Progenitor cell of endocrine pancreas (in vitro differentiated cells): Measurements from ENCODE around the gene ARHGDIG. TPM values are rescaled to one million over a fixed set of nuclear protein-coding genes. Genes with fewer than 3 reads are reported as not detected.

Experiments used
- DNase-seq: peaks from one replicate; pipeline ENCODE4 v3.0.0; 2021; ENCODE audit warnings: low spot score; ENCODE audit not compliant: unreplicated experiment
- H3K27ac Mint-ChIP-seq: 2 replicates; pipeline ENCODE4 v1.8.0; 2021; ENCODE audit warnings: mild to moderate bottlenecking, moderate library complexity, mixed read lengths
- H3K27me3 Mint-ChIP-seq: 2 replicates; pipeline ENCODE4 v1.8.0; 2021; ENCODE audit warnings: mixed read lengths
- H3K36me3 Mint-ChIP-seq: 2 replicates; pipeline ENCODE4 v1.8.0; 2022; ENCODE audit warnings: mixed read lengths; ENCODE audit not compliant: insufficient read depth
- H3K4me1 Mint-ChIP-seq: 2 replicates; pipeline ENCODE4 v1.8.0; 2021; ENCODE audit warnings: low read depth, mixed read lengths
- H3K4me3 Mint-ChIP-seq: 2 replicates; pipeline ENCODE4 v1.8.0; 2021; ENCODE audit warnings: low read depth, mild to moderate bottlenecking, moderate library complexity, mixed read lengths
- H3K9me3 Mint-ChIP-seq: 2 replicates; pipeline ENCODE4 v1.8.0; 2021; ENCODE audit warnings: low read depth, mixed read lengths
- total RNA-seq: library from RNA; stranded (reverse); gene quantifications from 2 replicates; pipeline ENCODE4 v1.2.1, GENCODE V29; 2021
- TF ChIP-seq, protein P1 (sequence below): fragments of 200-600 bp; sonication (generic); IDR thresholded peaks from one replicate; pipeline ENCODE4 v1.5.0; 2021; ENCODE audit warnings: antibody characterized with exemption, mild to moderate bottlenecking; ENCODE audit not compliant: unreplicated experiment

The ARHGDIG gene
- total RNA-seq, 1 donor from 2014 or later, result 6.5 TPM

DNA sequence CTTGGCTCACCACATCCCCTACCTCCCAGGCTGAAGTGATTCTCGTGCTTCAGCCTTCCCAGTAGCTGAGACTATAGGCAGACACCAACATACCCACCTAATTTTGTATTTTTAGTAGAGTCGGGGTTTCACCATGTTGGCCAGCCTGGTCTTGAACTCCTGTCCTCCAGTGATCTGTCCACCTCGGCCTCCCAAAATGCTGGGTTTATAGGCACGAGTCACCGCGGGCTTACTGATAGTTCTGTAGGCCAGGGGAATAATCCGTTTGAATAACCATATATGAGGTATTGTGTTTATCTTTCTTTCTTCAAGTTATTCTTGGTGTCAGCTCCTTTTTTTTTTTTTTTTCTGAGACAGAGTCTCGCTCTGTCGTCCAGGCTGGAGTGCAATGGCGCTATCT lies 38.1 kb upstream of the ARHGDIG start:
- Mint-ChIP-seq H3K36me3 (peaks cover 2% of the 10 kb centered on the region), H3K9me3 (no peaks in the 10 kb centered on the region), H3K27ac (no peak overlapping the region), H3K4me3 (no peak overlapping the region), H3K27me3 (no peaks in the 10 kb centered on the region), H3K4me1 (peaks cover 3% of the 10 kb centered on the region)
- TF ChIP-seq, protein P1, sequence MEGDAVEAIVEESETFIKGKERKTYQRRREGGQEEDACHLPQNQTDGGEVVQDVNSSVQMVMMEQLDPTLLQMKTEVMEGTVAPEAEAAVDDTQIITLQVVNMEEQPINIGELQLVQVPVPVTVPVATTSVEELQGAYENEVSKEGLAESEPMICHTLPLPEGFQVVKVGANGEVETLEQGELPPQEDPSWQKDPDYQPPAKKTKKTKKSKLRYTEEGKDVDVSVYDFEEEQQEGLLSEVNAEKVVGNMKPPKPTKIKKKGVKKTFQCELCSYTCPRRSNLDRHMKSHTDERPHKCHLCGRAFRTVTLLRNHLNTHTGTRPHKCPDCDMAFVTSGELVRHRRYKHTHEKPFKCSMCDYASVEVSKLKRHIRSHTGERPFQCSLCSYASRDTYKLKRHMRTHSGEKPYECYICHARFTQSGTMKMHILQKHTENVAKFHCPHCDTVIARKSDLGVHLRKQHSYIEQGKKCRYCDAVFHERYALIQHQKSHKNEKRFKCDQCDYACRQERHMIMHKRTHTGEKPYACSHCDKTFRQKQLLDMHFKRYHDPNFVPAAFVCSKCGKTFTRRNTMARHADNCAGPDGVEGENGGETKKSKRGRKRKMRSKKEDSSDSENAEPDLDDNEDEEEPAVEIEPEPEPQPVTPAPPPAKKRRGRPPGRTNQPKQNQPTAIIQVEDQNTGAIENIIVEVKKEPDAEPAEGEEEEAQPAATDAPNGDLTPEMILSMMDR, result no peak
- no peak for DNase-seq

DNA sequence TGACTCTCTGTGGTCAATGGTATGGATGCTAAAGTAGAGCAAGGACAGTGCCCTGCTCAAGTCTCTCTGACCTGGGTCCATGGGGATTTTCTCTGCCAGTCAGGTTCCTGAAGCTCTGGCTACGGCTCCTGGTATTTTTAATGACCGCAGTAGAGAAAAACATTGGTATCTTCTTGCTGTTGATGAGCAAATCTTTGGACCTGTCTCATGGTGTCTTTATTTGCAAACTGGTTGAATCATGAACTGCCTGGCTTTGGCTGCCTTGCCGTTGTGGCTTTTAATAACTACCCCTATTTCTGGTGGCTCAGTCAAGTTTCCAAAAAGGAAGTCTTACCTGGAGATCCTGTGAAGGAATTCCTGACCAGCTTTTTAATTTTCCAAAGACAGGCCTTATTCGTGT lies 37.0 kb upstream of the ARHGDIG start:
- Mint-ChIP-seq H3K36me3 (peaks cover 3% of the 10 kb centered on the region), H3K4me3 (no peak overlapping the region), H3K27ac (no peak overlapping the region), H3K4me1 (peaks cover 2% of the 10 kb centered on the region), H3K27me3 (no peaks in the 10 kb centered on the region), H3K9me3 (no peaks in the 10 kb centered on the region)
- DNase-seq, result no peak
- TF ChIP-seq, protein P1, result no peak

DNA sequence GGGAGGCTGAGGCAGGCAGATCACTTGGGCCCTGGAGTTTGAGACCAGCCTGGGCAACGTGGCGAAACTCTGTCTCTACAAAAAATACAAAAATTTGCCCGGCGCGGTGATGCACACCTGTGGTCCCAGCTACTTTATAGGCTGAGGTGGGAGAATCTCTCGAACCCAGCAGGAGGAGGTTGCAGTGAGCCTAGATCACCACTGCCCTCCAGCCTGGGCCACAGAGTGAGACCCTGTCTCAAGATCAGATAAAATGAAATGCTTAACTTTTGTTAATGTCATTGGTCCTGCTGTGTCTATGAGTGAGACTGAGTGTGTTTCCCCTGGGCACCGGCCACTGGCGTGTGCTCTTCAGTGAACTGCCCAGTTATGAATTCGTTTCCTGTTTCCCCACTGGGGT lies 35.3 kb upstream of the ARHGDIG start:
- H3K36me3 Mint-ChIP-seq, result peaks cover 3% of the 10 kb centered on the region
- peaks cover 2% of the 10 kb centered on the region for H3K4me1 Mint-ChIP-seq
- no peaks in the 10 kb centered on the region for H3K9me3 Mint-ChIP-seq
- H3K27me3 Mint-ChIP-seq, result no peaks in the 10 kb centered on the region
- no peak for DNase-seq
- peak overlapping the region; percentile 80 for H3K27ac Mint-ChIP-seq
- no peak overlapping the region for H3K4me3 Mint-ChIP-seq
- TF ChIP-seq, protein P1, result no peak

DNA sequence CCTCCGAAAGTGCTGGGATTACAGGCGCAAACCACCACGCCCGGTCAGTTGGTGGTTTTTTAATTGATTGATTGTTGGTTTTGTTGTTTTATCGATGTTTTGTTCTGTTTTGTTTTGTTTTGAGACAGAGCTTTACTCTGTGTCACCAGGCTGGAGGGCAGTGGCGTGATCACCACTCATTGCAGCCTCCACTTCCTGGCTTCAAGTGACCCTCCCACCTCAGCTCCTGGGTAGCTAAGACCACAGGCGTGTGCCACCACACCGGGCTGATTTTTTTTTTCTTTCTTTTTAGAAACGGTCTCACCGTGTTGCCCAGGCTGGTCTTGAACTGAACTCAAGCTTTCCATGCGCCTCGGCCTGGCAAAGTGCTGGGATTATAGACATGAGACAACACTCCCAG lies 33.4 kb upstream of the ARHGDIG start:
- Mint-ChIP-seq H3K36me3 (peaks cover 10% of the 10 kb centered on the region), H3K27me3 (no peaks in the 10 kb centered on the region), H3K4me1 (peaks cover 9% of the 10 kb centered on the region), H3K4me3 (no peak overlapping the region), H3K27ac (no peak overlapping the region), H3K9me3 (no peaks in the 10 kb centered on the region)
- DNase-seq, result no peak
- TF ChIP-seq, protein P1, result no peak

DNA sequence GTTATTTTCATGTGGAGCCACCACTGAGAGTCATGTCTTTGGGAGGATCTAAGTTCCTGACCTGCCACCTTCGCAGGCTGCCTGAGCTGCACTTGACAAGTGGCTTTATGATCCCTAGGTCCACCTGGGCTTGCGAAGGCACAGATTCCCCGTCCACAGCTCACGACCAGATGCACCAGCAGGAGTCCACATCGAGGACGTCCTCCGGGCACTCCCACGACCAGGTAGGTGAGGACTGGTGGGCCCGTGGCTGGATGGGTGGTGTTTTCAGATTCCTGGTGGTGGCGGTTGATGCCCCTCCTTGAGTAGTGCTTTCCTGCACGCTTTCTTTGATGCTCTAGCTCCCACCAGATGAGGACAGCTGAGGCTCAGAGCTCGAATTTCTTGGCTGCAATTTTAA lies 31.0 kb upstream of the ARHGDIG start:
- Mint-ChIP-seq H3K27me3 (no peaks in the 10 kb centered on the region), H3K36me3 (peaks cover 16% of the 10 kb centered on the region), H3K4me1 (peaks cover 18% of the 10 kb centered on the region), H3K4me3 (no peak overlapping the region), H3K9me3 (no peaks in the 10 kb centered on the region), H3K27ac (no peak overlapping the region)
- TF ChIP-seq, protein P1, result no peak
- no peak for DNase-seq
